ENCODE measurements around the gene FBXO11. TPM values are rescaled to one million over a fixed set of nuclear protein-coding genes. Genes with fewer than 3 reads are reported as not detected.
"Not testable (repeated sequence)": the region's sequence is repeated elsewhere in the genome, so short reads cannot be mapped to it uniquely, and the experiment has no call there.

The FBXO11 gene
- total RNA-seq, 1 donor from 2014 or later = 51.8 TPM

- intact Hi-C loops (cut with micrococcal nuclease) = not testable (repeated sequence)
Measured at GRCh38 chr2:47853067-47853777, 53.1 kb downstream of the FBXO11 start.

- intact Hi-C loops (cut with micrococcal nuclease) = no loop called here
Measured at GRCh38 chr2:47850198-47850597, 56.1 kb downstream of the FBXO11 start.

GRCh38 chr2:47849368-47849767 lies 56.9 kb downstream of the FBXO11 start:
- intact Hi-C loops (cut with micrococcal nuclease) = no loop called here

GRCh38 chr2:47844162-47844561 lies 62.1 kb downstream of the FBXO11 start:
- intact Hi-C loops (cut with micrococcal nuclease) = no loop called here

- intact Hi-C loops (cut with micrococcal nuclease) = no loop called here
Measured at GRCh38 chr2:47843407-47843806, 62.9 kb downstream of the FBXO11 start.

GRCh38 chr2:47842846-47843245 lies 63.5 kb downstream of the FBXO11 start:
- intact Hi-C loops (cut with micrococcal nuclease) = no loop called here

GRCh38 chr2:47838686-47839085 lies 67.6 kb downstream of the FBXO11 start:
- intact Hi-C loops (cut with micrococcal nuclease) = no loop called here

- intact Hi-C loops (cut with micrococcal nuclease) = no loop called here
Measured at GRCh38 chr2:47838249-47838648, 68.0 kb downstream of the FBXO11 start.

GRCh38 chr2:47833516-47833968 lies 72.8 kb downstream of the FBXO11 start:
- intact Hi-C loops (cut with micrococcal nuclease) = no loop called here

- intact Hi-C loops (cut with micrococcal nuclease) = no loop called here
Measured at GRCh38 chr2:47822518-47822917, 83.8 kb downstream of the FBXO11 start.

GRCh38 chr2:47819834-47820233 lies 86.5 kb downstream of the FBXO11 start:
- intact Hi-C loops (cut with micrococcal nuclease) = no loop called here

GRCh38 chr2:47818777-47819176 lies 87.5 kb downstream of the FBXO11 start:
- intact Hi-C loops (cut with micrococcal nuclease) = no loop called here

- intact Hi-C loops (cut with micrococcal nuclease) = no loop called here
Measured at GRCh38 chr2:47815764-47816163, 90.5 kb downstream of the FBXO11 start.

- intact Hi-C loops (cut with micrococcal nuclease) = no loop called here
Measured at GRCh38 chr2:47811668-47812067, 94.6 kb downstream of the FBXO11 start.

- intact Hi-C loops (cut with micrococcal nuclease) = no loop called here
Measured at GRCh38 chr2:47810850-47811249, 95.4 kb downstream of the FBXO11 start.

GRCh38 chr2:47809903-47810302 lies 96.4 kb downstream of the FBXO11 start:
- intact Hi-C loops (cut with micrococcal nuclease) = loop anchor here (2.0 kb wide), 1 partner anchor 27 kb away; the partner anchor contains the start of gene MSH6

- intact Hi-C loops (cut with micrococcal nuclease) = loop anchor here (2.0 kb wide), 1 partner anchor 26 kb away; the partner anchor contains the start of gene MSH6
Measured at GRCh38 chr2:47808614-47809013, 97.7 kb downstream of the FBXO11 start.

- intact Hi-C loops (cut with micrococcal nuclease) = no loop called here
Measured at GRCh38 chr2:47805850-47806249, 100.4 kb downstream of the FBXO11 start.

- intact Hi-C loops (cut with micrococcal nuclease) = no loop called here
Measured at GRCh38 chr2:47803770-47804169, 102.5 kb downstream of the FBXO11 start.

- intact Hi-C loops (cut with micrococcal nuclease) = no loop called here
Measured at GRCh38 chr2:47803363-47803762, 102.9 kb downstream of the FBXO11 start.

- intact Hi-C loops (cut with micrococcal nuclease) = no loop called here
Measured at GRCh38 chr2:47801118-47801517, 105.2 kb downstream of the FBXO11 start.

- intact Hi-C loops (cut with micrococcal nuclease) = no loop called here
Measured at GRCh38 chr2:47799031-47799609, 107.2 kb downstream of the FBXO11 start.

- intact Hi-C loops (cut with micrococcal nuclease) = no loop called here
Measured at GRCh38 chr2:47798631-47799030, 107.7 kb downstream of the FBXO11 start.

Data from T-helper 1 cell treated with Interleukin-12 subunit alpha and Interleukin-12 subunit beta and Interleukin-4 antibody, amounts not matched to agents 30 ng/mL and 1 ng/mL, for 36 hours (primary cell).